GM18498 (cell line): ENCODE results near the gene UBB.

Experiments
- ATAC-seq: cut with Tn5 transposase; IDR thresholded peaks from one replicate; pipeline ENCODE4 v1.9.1; 2021; ENCODE audit warnings: mild to moderate bottlenecking, moderate library complexity; ENCODE audit not compliant: unreplicated experiment

The UBB gene

DNA sequence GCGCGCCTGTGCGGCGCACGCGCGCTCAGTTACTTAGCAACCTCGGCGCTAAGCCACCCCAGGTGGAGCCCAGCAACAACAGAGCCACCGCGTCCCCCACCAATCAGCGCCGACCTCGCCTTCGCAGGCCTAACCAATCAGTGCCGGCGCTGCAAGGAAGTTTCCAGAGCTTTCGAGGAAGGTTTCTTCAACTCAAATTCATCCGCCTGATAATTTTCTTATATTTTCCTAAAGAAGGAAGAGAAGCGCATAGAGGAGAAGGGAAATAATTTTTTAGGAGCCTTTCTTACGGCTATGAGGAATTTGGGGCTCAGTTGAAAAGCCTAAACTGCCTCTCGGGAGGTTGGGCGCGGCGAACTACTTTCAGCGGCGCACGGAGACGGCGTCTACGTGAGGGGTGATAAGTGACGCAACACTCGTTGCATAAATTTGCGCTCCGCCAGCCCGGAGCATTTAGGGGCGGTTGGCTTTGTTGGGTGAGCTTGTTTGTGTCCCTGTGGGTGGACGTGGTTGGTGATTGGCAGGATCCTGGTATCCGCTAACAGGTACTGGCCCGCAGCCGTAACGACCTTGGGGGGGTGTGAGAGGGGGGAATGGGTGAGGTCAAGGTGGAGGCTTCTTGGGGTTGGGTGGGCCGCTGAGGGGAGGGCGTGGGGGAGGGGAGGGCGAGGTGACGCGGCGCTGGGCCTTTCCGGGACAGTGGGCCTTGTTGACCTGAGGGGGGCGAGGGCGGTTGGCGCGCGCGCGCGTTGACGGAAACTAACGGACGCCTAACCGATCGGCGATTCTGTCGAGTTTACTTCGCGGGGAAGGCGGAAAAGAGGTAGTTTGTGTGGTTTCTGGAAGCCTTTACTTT, at the start of gene UBB:
Gene UBB, plus strand, starts transcription at position 452 of the 856 bp plus-strand sequence. CDS start 817 bp downstream, outside the sequence.
- peak; percentile 91 for ATAC-seq

DNA sequence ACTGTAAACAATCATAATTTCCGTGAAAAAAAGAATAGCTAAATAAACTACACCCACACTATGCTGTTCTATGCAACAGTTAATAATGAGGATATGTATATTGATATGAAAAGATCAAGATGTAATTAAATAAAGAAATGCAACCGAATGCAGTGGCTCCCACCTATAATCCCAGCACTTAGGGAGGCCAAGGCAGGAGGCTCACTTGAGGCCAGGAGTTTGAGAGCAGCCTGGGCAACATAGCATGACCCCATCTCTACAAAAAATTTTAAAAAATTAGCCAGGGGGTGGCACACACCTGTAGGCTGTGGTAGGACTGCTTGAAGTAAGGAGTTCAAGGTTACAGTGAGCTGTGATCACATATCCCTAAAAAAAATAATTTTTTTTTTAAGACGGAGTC, 42.5 kb upstream of the UBB start:
- ATAC-seq, result no peak

DNA sequence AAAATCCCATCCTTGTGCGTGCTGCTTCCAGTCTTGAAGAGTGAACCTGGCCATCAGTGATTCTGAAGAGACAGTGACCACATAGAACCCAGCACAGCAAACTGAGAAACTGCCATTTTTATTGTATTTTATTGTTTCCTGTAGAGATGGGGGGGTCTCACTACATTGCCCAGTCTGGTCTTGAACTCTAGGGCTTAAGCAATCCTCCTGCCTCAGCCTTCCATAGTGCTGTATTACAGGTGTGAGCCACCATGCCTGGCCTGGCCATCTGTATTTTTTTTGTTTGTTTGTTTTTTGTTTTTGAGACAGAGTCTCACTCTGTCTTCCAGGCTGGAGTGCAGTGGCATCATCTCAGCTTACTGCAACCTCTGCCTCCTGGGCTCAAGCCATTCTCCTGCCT, 41.5 kb upstream of the UBB start:
- no peak for ATAC-seq

DNA sequence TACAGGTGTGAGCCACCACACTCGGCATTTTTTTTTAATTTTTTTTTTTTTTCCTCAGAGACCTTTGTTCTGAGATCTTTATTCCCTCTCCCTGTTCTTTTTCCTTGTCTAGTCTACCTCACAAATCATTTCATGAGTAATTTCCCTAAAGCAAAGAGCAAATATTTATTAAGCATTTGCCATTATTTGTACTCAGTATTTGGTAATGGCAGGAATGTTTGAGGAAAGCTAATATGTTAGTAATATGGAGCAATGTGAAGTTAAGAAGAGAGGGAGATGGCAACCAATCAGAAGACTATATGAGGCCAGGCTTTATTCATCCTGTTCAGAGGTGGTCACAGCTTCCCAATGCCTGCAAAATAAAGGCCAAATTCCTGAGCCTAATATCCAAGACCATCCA, 40.9 kb upstream of the UBB start:
- no peak for ATAC-seq

DNA sequence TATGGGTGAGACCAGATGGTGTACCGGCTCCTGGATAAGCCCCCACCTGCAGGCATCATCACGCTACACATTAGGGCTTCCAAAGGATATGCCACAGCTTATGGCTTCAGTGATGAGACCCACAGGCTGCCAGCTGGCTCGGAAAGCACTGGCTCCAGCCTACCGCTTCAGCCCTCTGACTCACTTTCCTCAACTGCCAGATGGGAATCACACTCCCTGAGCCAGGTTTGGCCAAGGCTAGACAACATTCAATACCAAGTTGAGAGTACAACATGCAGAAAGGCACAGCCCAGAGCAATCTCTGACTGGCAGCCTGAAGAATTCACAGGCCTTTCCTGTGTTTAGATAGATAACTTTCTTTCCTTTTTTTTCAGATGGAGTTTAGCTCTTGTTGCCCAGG, 37.9 kb upstream of the UBB start:
- ATAC-seq, result no peak

DNA sequence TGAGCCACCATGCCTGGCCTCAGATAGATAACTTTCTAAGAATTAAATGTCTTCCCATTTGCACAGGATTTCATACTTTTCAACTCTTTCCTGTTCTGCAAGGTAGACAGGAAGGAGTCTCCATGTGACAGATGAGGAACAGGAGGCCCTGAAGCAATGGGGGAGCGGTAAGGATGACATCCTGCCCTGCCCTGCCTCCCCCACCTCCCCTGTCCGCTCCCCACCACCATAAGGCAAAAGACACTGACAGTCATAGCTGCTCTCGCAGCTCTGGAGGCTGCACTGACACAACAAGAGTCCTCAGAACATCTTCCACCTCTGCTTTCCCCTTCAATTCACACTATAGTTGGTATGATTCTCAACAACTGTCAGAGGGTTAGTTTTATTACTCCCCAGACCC, 37.3 kb upstream of the UBB start:
- no peak for ATAC-seq

DNA sequence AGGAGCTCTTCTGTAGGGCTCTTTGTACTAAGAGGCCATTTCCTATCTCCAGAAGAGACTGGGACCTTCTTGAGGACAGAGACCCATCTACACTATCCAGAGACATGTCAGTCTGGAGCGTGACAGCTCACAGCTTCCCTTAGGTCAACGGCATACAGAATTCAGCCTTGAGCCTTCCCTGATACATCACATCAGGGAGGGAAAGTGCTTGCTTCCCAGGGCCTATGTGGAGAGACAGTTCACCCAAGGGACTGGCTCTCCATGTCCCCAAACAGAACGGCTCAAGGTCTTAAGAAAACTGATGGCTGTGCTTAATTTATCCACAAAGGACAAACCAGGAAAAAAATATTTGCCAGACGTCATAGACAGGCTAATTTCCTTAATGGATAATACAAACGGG, 35.3 kb upstream of the UBB start:
- ATAC-seq, result no peak

DNA sequence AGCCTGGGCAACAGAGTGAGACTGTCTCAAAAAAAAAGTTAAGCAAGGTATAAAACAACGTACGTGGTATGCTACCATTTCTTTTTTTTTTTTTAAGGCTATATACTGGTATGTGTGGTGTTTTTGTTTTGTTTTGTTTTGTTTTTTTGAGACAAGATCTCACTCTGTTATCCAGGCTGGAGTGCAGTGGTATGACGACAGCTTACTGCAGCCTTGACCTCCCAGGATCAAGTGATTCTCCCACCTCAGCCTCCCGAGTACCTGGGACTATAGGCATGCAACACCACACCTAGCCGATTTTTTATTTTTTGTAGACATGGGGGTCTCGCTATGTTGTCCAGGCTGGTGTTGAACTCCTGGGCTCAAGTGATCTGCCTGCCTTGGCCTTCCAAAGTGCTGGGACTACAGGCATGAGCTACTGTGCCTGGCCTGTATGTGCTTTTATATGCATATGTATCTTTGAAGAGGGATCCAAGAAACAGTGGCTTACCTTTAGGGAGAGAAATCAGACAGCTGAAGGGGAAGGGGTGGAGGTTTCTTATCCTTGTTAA, 34.1 kb upstream of the UBB start:
- ATAC-seq, result no peak

DNA sequence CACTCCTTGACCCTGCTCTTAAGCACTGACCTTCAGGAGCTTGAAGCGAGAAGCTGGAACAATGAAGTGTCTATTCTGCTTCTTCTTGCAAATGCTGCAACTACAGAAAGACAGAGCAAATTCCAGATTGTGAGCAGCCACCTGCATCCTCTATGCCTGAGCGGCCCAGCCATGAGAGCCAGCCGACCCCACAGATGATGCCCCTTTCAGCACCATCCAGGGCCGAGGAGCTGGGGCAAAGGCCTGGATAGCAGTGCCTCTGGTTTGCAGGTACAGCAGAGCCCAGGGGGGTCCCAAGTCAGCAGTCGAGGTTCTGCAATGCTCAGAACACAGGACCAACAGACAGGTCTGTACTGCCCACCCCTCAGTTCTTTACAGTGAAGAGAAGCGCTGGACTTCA, 32.3 kb upstream of the UBB start:
- no peak for ATAC-seq

DNA sequence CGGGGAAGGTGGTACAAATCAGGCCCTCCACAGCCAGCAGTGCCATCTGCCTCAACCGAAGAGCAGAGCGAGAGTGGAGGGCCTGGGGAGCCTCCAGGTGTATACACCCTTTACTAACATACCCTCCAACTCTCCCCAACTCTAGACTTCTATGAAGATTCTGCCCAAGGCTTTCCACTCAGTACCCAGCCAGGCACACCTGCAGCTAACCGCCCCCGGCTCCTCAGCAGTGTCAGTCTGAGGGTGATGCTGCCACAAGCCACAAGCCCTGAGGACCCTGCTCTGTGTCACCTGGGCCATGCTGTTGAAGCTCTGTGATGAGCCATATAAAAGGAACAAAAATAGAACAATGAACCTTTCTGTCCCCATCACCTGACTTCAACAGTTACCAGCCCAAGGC, 31.5 kb upstream of the UBB start:
- ATAC-seq, result no peak

DNA sequence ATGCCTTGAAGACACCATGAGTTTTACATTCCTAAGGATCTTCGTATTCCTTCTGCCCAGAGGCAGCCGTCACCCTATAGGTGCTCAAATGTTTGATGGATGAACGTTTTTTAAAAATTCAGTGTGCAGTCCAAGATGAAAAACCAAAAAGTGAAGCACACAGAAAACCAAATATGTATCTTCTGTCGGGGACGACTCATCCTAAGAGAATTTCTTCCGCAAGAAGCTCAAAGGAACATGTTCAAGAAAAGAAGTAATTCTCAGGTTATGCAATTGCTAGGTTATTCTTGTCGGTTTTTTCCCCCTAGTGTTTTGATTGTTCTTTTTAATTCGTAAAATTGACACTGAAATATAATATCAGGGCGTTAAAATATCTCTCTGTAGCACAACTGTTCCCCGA, 29.1 kb upstream of the UBB start:
- ATAC-seq, result no peak

DNA sequence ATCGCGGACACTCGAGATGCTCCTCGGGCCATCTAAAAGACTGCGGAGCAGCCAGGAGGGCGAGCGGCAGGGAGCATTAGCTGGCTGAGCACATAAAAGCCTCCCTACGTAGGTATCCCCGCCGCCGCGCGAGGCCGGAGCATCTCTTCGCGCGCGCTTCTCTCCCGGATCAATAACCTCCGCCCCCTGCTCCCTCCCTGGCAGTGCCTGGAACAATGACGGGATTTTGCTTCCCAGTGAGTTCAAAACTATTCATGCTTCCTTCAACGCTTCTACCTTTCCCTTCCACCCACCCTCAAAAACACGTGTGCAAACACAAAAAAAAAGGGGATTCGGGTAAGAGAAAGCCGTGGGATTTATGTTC, 28.6 kb upstream of the UBB start:
- no peak for ATAC-seq

DNA sequence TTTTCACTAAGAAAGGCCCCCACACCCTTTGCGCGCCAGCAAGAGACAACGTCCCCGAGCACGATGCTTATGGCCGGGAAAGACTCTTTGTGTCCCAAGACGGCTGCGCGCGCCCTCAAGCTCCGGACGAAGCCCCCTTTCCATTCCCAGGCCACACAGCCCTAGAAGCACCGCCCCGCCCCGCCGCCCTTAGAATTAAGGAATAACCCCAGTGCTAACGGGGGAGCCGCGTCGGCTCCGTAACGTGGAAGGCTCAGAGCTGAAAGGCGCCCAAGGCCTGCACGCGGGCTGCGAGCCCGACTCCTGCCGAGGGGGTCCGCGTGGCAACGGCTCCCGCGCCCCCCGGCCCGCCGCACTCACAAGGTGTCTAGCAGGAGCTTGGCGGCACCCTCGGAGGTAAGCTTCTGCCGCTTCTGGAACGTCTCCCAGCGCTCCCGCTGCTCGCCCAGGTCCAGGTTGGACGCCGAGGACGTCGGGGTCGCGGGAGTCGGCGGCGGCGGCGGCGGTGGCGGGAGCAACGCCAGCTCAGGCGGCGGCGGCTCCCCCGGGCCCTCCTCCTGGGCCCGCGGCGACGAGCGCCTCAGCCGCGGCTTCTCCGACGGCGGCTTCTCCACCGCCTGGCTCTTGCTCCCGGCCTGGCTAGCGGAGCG, 28.1 kb upstream of the UBB start:
- ATAC-seq, result peak; percentile 61

DNA sequence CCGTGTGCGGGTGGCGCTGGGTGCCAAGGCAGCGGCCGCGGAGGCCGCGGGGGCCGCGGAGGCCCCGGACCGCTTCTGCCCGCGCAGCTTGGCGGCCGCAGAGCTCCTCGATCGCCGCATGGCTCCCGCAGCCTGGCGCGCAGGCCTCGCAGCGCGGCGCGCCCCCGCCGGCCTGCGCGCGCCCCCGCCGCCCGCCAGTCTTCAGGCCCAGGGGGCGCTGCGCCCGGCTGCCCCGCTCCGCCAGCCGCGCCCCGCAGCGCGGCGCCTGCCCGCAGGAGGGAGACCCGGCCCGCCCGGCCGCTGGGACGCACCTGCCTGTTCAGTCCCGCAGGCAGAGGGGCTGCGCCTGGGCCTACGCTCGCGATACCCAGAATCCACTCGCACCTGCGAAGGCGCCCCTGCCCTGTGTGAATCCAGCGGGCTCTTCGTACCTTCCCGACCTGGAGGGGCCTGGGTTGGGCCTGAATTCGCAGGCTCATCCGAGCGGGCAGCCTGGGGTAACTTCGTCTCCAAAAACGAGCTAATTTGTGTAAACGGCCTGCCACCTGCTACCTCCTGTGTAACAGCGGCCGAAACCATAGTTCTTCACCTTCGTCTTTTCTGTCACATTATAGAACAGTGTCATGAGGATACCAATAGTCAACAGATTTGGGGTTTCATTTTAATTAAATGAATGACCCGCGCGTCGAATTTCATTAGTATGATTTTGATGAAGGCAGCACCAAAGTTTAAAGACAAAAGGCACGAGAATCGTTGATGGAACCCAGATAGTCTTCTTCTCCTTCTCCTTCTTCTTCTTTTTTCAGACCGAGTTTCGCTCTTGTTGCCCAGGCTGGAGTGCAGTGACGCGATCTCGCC, 27.3 kb upstream of the UBB start, which contains the start of gene CENPV:
Gene CENPV, minus strand, starts transcription at position 153 of the 858 bp plus-strand sequence. Its CDS starts 33 bp downstream, at position 120.
- ATAC-seq, result peak; percentile 73

DNA sequence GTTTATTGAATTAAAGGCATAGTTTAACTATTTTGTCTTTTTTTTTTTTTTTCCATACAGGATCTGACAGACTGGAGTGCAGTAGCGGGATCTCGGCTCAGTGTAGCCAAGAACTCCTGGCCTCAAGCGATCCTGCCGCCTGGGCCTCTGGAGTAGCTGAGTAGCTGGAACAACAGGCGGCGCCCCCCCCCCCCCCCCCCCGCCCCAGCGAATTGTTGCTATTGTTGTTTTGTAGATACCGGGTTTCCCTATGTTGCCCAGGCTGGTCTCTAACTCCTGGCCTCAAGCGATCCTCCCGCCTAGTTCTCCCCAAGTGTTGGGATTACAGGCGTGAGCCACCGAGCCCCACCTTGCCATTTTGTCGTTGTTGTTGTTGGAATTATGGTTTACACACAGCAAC, 26.3 kb upstream of the UBB start:
- ATAC-seq, result no peak

DNA sequence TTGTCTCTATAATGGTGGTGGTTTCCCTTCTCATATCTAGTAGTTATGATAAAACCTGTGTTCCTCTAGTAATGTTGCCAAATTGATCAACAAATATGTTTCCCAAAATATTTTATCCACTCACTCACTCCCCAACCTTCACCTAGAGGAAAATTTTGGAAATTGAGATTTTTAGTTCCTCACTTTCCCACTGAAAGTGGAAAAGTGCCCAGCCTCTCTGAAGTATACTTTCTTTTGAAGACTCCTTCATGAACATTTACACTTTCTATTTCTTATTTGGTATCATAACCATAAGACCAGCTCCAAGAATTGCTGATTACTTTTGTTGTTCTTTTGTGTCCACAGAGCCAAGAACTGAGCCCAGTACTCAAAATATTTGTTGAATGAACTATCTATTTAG, 22.5 kb upstream of the UBB start:
- ATAC-seq, result no peak

DNA sequence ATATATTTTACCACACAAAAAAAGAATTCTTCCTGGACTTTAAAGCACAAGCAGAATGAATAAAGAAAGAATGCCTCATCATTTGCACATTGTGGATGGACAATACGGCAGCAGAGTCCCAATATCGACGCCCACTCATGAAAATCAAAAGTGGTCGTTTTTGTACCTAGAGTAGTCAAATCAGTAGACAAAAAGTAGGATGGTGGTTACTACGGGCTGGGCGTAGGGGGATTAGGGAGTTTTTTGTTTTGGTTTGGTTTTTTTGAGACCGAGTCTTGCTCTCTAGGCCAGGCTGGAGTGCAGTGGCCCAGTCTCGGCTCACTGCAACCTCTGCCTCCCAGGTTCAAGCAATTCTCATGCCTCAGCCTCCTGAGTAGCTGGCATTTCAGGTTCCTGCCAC, 19.0 kb upstream of the UBB start:
- ATAC-seq, result no peak

DNA sequence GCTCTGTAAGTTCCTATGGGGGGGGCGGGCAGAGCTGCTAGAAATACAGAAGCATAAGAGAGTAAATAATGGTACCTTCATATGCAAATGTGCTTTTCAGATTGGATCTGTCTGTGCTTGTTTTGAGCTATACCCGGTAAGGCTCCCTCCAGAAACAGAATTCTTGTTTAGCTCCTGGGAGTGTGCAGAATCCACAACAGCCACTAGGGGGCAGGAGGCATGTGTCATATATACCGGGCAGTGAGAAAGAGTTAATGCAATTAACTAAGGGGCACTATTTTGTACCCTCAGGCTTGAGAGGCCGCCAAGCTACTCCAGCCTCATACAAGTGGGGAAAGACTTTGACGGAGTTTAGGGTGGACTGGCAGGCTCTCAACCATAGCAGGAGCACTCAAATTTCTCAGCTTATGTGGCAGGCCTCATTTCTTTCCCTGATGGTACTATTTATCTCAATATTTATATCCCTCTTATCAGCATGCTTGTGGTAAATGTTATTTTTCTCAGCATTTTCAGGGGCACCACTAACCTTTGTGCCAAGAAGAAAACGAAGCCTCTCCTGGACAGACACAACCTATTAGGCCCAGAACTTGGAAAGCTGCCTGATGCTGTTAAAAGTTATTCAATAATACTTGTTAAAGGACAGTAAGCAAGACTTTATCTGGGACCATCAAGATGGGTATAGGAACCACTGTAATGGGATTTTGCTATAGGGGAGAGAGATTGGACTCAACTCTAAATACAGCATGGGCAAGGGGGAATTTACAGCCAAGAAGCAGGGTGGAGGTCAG, 16.9 kb upstream of the UBB start:
- ATAC-seq, result peak; percentile 80

DNA sequence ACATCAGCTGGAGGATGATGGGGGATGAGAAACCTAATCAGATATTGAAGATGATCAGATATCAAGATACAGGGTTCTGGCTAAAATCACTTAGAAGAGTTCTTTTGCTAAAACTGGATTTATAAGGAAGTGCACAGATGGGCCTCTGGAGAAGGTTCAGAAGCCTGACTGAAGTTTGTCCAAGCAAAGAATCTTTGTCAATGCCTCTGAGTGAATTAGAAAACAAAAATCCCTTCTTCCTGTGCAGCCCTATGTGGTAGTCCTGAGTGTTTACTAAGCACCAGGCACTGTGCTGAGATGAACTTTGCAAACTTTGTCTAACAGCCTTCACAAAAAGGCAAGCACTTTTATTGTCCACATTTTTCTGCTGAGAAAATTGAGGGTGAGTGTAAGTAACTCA, 16.3 kb upstream of the UBB start:
- no peak for ATAC-seq

DNA sequence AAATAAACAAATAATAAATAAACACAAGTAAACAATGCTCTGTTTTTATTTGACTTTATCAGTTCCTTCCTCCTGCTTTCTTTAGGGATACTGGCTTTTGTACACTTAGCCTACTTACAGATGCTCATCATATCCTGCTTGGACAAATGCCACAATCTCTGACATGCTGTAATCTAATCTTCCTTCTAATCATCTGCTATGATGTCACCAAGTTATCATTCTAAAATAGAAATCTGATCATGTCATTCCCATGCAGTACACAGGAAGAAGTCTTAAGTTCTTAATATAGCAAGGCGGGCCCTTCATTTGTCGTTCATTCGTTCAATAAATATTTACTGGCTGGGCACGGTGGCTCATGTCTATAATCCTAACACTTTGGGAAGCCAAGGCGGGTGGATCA, 9.1 kb upstream of the UBB start:
- no peak for ATAC-seq
